NCI-H187 (cell line): Measurements from ENCODE around the gene ZSWIM7.
A peak's percentile ranks its signal among the peaks of the same experiment; 100 is the strongest.
"Not testable (repeated sequence)": the region's sequence is repeated elsewhere in the genome, so short reads cannot be mapped to it uniquely, and the experiment has no call there.

Experiments used
- DNase-seq, 2 experiments: peaks; one replicate each; lab custom pipeline; 2025; lab: John Stamatoyannopoulos, UW

Gene ZSWIM7

GRCh38 chr17:15999974-16000827, 697 bp upstream of the ZSWIM7 start:
- no peak for DNase-seq

- no peak for DNase-seq
These were observed 1.4 kb downstream of the ZSWIM7 start for GRCh38 chr17:15998031-15998562.

GRCh38 chr17:15996322-15996721, 3.2 kb downstream of the ZSWIM7 start:
- DNase-seq: no peak

GRCh38 chr17:15981646-15982580, 17.6 kb downstream of the ZSWIM7 start:
- no peak for DNase-seq

GRCh38 chr17:15981208-15981607, 18.3 kb downstream of the ZSWIM7 start:
- DNase-seq: no peak

- not testable (repeated sequence) for DNase-seq
These were observed 20.5 kb downstream of the ZSWIM7 start for GRCh38 chr17:15979013-15979412.

- DNase-seq: no peak
These were observed 20.9 kb downstream of the ZSWIM7 start for GRCh38 chr17:15978606-15979005.

GRCh38 chr17:15977894-15978293, 21.6 kb downstream of the ZSWIM7 start:
- DNase-seq: no peak

GRCh38 chr17:15973834-15974233, 25.7 kb downstream of the ZSWIM7 start:
- DNase-seq: no peak

- DNase-seq: no peak
These were observed 26.5 kb downstream of the ZSWIM7 start for GRCh38 chr17:15973016-15973415.

- no peak for DNase-seq
These were observed 27.0 kb downstream of the ZSWIM7 start for GRCh38 chr17:15972497-15972951.

GRCh38 chr17:15971882-15972281, 27.6 kb downstream of the ZSWIM7 start:
- DNase-seq: no peak

- DNase-seq: no peak
These were observed 28.3 kb downstream of the ZSWIM7 start for GRCh38 chr17:15971098-15971678.

- DNase-seq: no peak
These were observed 29.0 kb downstream of the ZSWIM7 start for GRCh38 chr17:15970500-15970899.

GRCh38 chr17:15969463-15969862, 30.0 kb downstream of the ZSWIM7 start:
- no peak for DNase-seq

GRCh38 chr17:15967706-15968399, 31.7 kb downstream of the ZSWIM7 start:
- DNase-seq: no peak

GRCh38 chr17:15966879-15967248, 32.6 kb downstream of the ZSWIM7 start:
- DNase-seq: peak in 1 of 2 experiments; percentile 16

- peak; percentile 47 to 59 for DNase-seq
These were observed 33.2 kb downstream of the ZSWIM7 start for GRCh38 chr17:15966183-15966878.

GRCh38 chr17:15965528-15965927, 34.0 kb downstream of the ZSWIM7 start:
- no peak for DNase-seq

- no peak for DNase-seq
These were observed 35.8 kb downstream of the ZSWIM7 start for GRCh38 chr17:15963670-15964110.

- no peak for DNase-seq
These were observed 41.0 kb downstream of the ZSWIM7 start for GRCh38 chr17:15958484-15958854.
